PC-9 (cell line): ENCODE results near the gene MFF. TPM values are rescaled to one million over a fixed set of nuclear protein-coding genes. Genes with fewer than 3 reads are reported as not detected.

ENCODE experiments used
- BruUV-seq: library from RNA; stranded (reverse); fragments of 400-500 nt; replicated peaks from 2 replicates; lab custom pipeline; 2021; lab: Mats Ljungman, UMichigan
- CTCF ChIA-PET: fragments of 300-600 bp; sonication (Branson Sonifier 250); formaldehyde crosslinking; loops from one replicate; lab custom pipeline; 2022; ENCODE audit warnings: antibody characterized with exemption; lab: Charles Lee
- POLR2A ChIA-PET: fragments of 300-600 bp; sonication (Branson Sonifier 250); formaldehyde crosslinking; loops from one replicate; lab custom pipeline; 2022; ENCODE audit warnings: antibody characterized with exemption; ENCODE audit not compliant: unreplicated experiment; lab: Charles Lee
- DNase-seq, 2 experiments: peaks; one replicate each; pipeline versions ENCODE4 v3.0.0 to v3.0.0-alpha.2; 2015 to 2022; ENCODE audit warnings: mixed read lengths in 1 of 2
- H2AFZ ChIP-seq: fragments of 200-600 bp; sonication (generic); 2 replicates; pipeline ENCODE4 v1.8.1; 2017; ENCODE audit warnings: antibody characterized with exemption
- H3F3A ChIP-seq: fragments of 200-600 bp; sonication (generic); 2 replicates; pipeline ENCODE4 v1.8.1; 2017; ENCODE audit warnings: antibody characterized with exemption, mild to moderate bottlenecking, low read depth; ENCODE audit not compliant: insufficient read depth
- H3K27ac ChIP-seq: fragments of 200-600 bp; sonication (generic); 2 replicates; pipeline ENCODE4 v1.6.1; 2016; ENCODE audit warnings: mixed run types
- H3K27me3 ChIP-seq: fragments of 200-600 bp; sonication (generic); 2 replicates; pipeline ENCODE4 v1.6.1; 2016; ENCODE audit warnings: low read depth, mixed run types; ENCODE audit not compliant: insufficient read depth
- H3K36me3 ChIP-seq: fragments of 200-600 bp; sonication (generic); 2 replicates; pipeline ENCODE4 v1.6.1; 2016; ENCODE audit warnings: low read depth, mixed run types
- H3K4me1 ChIP-seq: fragments of 200-600 bp; sonication (generic); replicated peaks from 2 replicates; pipeline ENCODE4 v1.6.1; 2016; ENCODE audit warnings: mixed run types; ENCODE audit not compliant: insufficient read depth
- H3K4me2 ChIP-seq: fragments of 200-600 bp; sonication (generic); 2 replicates; pipeline ENCODE4 v1.6.1; 2017; ENCODE audit warnings: mixed run types
- H3K4me3 ChIP-seq: fragments of 200-600 bp; sonication (generic); 2 replicates; pipeline ENCODE4 v1.6.1; 2016; ENCODE audit warnings: mixed run types
- H3K79me2 ChIP-seq: fragments of 200-600 bp; sonication (generic); 2 replicates; pipeline ENCODE4 v1.6.1; 2017; ENCODE audit warnings: low read depth, mixed run types
- H3K9me2 ChIP-seq: fragments of 200-600 bp; sonication (generic); 2 replicates; pipeline ENCODE4 v1.8.1; 2017; ENCODE audit warnings: mild to moderate bottlenecking; ENCODE audit not compliant: insufficient read depth
- H3K9me3 ChIP-seq: fragments of 200-600 bp; sonication (generic); 2 replicates; pipeline ENCODE4 v1.8.1; 2016; ENCODE audit warnings: low read depth; ENCODE audit not compliant: insufficient read depth
- H4K20me1 ChIP-seq: fragments of 200-600 bp; sonication (generic); 2 replicates; pipeline ENCODE4 v1.8.1; 2017; ENCODE audit not compliant: insufficient read depth
- CTCF ChIP-seq: fragments of 200-600 bp; sonication (generic); conservative IDR thresholded peaks from 2 replicates; pipeline ENCODE4 v1.6.1; 2017; ENCODE audit warnings: mixed run types, antibody characterized with exemption, mild to moderate bottlenecking, moderate library complexity
- EZH2 ChIP-seq: fragments of 200-600 bp; sonication (generic); IDR thresholded peaks from 2 replicates; pipeline ENCODE4 v1.8.0; 2017; ENCODE audit warnings: antibody characterized with exemption, low read depth
- intact Hi-C: fragments of 100-400 bp; cut with micrococcal nuclease; formaldehyde crosslinking; loops from one replicate; pipeline ENCODE4 v1.10.0; 2022; ENCODE audit not compliant: unreplicated experiment
- total RNA-seq: library from RNA; stranded (reverse); gene quantifications from 2 replicates; pipeline ENCODE4 v1.2.3, GENCODE V29; 2021

Gene MFF
- total RNA-seq, 1 experiment from 2014 or later, result 144 TPM

GRCh38 chr2:227312579-227312978 lies 12.5 kb upstream of the MFF start:
- no peaks in the 10 kb centered on the region for H3K9me2 ChIP-seq
- no peak overlapping the region for H3K27ac ChIP-seq
- H3K4me3 ChIP-seq, result no peak overlapping the region
- CTCF ChIA-PET, result no interaction called here
- H3K4me2 ChIP-seq, result no peak overlapping the region
- intact Hi-C loops, result no loop called here
- no peaks in the 10 kb centered on the region for H3K36me3 ChIP-seq
- no peaks in the 10 kb centered on the region for H4K20me1 ChIP-seq
- BruUV-seq, result no TSS peak
- no peaks in the 10 kb centered on the region for H3F3A ChIP-seq
- no peak overlapping the region for H2AFZ ChIP-seq
- POLR2A ChIA-PET, result no interaction called here
- no peaks in the 10 kb centered on the region for H3K79me2 ChIP-seq
- DNase-seq, result no peak
- H3K4me1 ChIP-seq, result no peaks in the 10 kb centered on the region
- TF ChIP-seq CTCF, result no peak
- H3K9me3 ChIP-seq, result no peaks in the 10 kb centered on the region
- no peaks in the 10 kb centered on the region for H3K27me3 ChIP-seq

GRCh38 chr2:227313310-227313709 lies 11.7 kb upstream of the MFF start:
- TF ChIP-seq EZH2 (no peak), CTCF (no peak)
- Histone ChIP-seq H3F3A (no peaks in the 10 kb centered on the region), H3K79me2 (no peaks in the 10 kb centered on the region), H2AFZ (no peak overlapping the region), H3K4me3 (no peak overlapping the region), H3K9me2 (no peaks in the 10 kb centered on the region), H3K27ac (no peak overlapping the region), H3K9me3 (no peaks in the 10 kb centered on the region), H3K36me3 (no peaks in the 10 kb centered on the region), H3K4me1 (no peaks in the 10 kb centered on the region), H3K27me3 (no peaks in the 10 kb centered on the region), H3K4me2 (no peak overlapping the region), H4K20me1 (no peaks in the 10 kb centered on the region)
- no peak for DNase-seq
- ChIA-PET CTCF (no interaction called here), POLR2A (no interaction called here)
- no TSS peak for BruUV-seq
- intact Hi-C loops, result no loop called here

GRCh38 chr2:227317834-227318233 lies 7.2 kb upstream of the MFF start:
- no TSS peak for BruUV-seq
- H3K4me2 ChIP-seq, result no peak overlapping the region
- POLR2A ChIA-PET, result no interaction called here
- no peaks in the 10 kb centered on the region for H3K79me2 ChIP-seq
- CTCF ChIA-PET, result no interaction called here
- no peak overlapping the region for H3K4me3 ChIP-seq
- H3K9me2 ChIP-seq, result no peaks in the 10 kb centered on the region
- no peaks in the 10 kb centered on the region for H4K20me1 ChIP-seq
- H3K27ac ChIP-seq, result no peak overlapping the region
- H3K27me3 ChIP-seq, result no peaks in the 10 kb centered on the region
- H3K4me1 ChIP-seq, result no peaks in the 10 kb centered on the region
- no peak overlapping the region for H2AFZ ChIP-seq
- intact Hi-C loops, result no loop called here
- H3K36me3 ChIP-seq, result no peaks in the 10 kb centered on the region
- H3F3A ChIP-seq, result no peaks in the 10 kb centered on the region
- TF ChIP-seq EZH2, result no peak
- no peak for TF ChIP-seq CTCF
- H3K9me3 ChIP-seq, result no peaks in the 10 kb centered on the region
- DNase-seq, result no peak
